HK-2 (cell line): ENCODE measurements around the gene COL27A1.
A peak's percentile ranks its signal among the peaks of the same experiment; 100 is the strongest.
"Not testable (repeated sequence)": the region's sequence is repeated elsewhere in the genome, so short reads cannot be mapped to it uniquely, and the experiment has no call there.

ENCODE experiments used
- DNase-seq: peaks from one replicate; pipeline ENCODE4 v3.0.0-alpha.2; 2018; ENCODE audit not compliant: unreplicated experiment

The COL27A1 gene

GRCh38 chr9:114324492-114324891 lies 169.2 kb downstream of the COL27A1 start:
- no peak for DNase-seq

GRCh38 chr9:114324965-114325364 lies 169.6 kb downstream of the COL27A1 start:
- not testable (repeated sequence) for DNase-seq

DNA sequence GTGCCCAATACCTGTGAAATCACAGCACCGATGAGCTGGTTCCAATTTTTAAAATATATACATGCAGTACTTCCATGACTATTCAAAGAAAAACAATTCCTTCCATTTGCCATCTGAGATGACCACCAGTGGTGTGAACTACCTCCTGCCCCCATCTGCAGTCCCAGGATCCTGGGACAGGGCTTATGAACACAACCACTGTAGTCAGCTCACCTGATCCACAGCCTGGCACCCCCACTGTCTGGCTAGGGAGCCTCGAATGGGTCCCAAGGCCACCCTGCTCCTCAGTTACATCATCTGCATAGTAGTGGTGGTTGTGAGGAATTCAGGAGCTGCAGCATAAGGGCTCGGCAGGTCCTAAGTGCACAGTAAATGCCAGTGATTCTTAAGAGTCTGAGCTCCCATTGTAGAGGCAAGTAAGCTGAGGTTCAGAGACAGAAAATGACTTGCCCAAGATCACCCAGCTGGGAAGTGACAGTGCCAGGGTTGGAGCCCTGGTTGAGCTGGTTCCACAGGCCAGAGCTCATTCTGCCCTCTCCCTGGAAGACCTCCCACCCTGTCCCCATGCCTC lies 170.4 kb downstream of the COL27A1 start:
- not testable (repeated sequence) for DNase-seq

- DNase-seq: no peak
Observed at GRCh38 chr9:114327749-114328148, 172.4 kb downstream of the COL27A1 start.

GRCh38 chr9:114328357-114328820 lies 173.1 kb downstream of the COL27A1 start:
- not testable (repeated sequence) for DNase-seq

- not testable (repeated sequence) for DNase-seq
Observed at GRCh38 chr9:114328937-114329624, 173.7 kb downstream of the COL27A1 start.

- DNase-seq: not testable (repeated sequence)
Observed at GRCh38 chr9:114329625-114330022, 174.3 kb downstream of the COL27A1 start, which contains the start of gene ORM2. Gene ORM2, plus strand, starts transcription at chr9:114329869. Its CDS starts 36 bp downstream, at chr9:114329905.

- DNase-seq: no peak
Observed at GRCh38 chr9:114330636-114331035, 175.3 kb downstream of the COL27A1 start.

- DNase-seq: not testable (repeated sequence)
Observed at GRCh38 chr9:114331229-114332195, 176.2 kb downstream of the COL27A1 start.

DNA sequence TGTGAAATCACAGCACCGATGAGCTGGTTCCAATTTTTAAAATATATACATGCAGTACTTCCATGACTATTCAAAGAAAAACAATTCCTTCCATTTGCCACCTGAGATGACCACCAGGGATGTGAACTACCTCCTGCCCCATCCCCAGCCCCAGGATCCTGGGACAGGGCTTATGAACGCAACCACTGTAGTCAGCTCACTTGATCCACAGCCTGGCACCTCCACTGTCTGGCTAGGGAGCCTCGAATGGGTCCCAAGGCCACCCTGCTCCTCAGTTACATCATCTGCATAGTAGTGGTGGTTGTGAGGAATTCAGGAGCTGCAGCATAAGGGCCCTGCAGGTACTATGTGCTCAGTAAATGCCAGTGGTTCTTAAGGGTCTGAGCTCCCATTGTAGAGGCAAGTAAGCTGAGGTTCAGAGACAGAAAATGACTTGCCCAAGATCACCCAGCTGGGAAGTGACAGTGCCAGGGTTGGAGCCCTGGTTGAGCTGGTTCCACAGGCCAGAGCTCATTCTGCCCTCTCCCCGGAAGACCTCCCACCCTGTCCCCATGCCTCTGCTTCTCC lies 177.2 kb downstream of the COL27A1 start:
- not testable (repeated sequence) for DNase-seq

GRCh38 chr9:114333718-114334117 lies 178.4 kb downstream of the COL27A1 start:
- DNase-seq: not testable (repeated sequence)

DNA sequence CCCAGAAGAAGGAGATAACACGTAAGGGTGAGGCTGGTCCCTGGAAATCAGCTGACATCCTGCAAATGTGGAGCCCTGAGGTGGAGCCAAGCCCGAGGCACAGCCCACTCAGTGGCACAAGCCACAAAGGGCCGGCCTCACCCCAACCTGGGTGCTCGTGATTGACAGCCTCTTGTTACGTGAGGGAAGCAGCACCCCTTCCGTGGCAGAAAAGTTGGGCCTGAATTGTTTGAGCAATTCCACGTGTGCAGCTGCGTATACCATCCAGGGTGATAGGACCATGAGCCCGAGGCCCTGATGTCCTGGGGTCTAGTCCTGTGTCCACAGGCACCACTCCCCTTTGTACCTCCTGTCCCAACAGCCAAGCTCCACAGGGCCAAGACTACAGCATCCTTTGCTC lies 179.2 kb downstream of the COL27A1 start:
- no peak for DNase-seq

DNA sequence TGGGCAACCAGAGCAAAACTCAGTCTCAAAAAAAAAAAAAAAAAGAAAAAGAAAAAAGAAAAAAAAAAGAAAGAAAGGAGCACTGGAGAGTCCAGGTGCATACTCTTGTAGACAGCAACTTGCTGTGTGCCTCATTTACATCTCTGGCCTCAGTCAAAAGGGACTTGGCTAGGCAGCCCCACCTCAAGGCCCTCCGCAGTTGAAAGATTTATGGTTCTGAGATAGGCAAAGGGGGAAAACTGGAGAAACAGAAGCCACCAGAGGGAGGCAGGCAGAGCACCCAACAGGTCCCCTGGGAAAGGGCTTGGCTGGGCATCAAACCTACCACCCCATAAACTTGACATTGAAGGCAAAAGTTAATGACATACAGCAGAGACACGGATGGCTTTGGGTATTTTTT lies 180.4 kb downstream of the COL27A1 start:
- no peak for DNase-seq

- DNase-seq: no peak
Observed at GRCh38 chr9:114336157-114336556, 180.8 kb downstream of the COL27A1 start.

DNA sequence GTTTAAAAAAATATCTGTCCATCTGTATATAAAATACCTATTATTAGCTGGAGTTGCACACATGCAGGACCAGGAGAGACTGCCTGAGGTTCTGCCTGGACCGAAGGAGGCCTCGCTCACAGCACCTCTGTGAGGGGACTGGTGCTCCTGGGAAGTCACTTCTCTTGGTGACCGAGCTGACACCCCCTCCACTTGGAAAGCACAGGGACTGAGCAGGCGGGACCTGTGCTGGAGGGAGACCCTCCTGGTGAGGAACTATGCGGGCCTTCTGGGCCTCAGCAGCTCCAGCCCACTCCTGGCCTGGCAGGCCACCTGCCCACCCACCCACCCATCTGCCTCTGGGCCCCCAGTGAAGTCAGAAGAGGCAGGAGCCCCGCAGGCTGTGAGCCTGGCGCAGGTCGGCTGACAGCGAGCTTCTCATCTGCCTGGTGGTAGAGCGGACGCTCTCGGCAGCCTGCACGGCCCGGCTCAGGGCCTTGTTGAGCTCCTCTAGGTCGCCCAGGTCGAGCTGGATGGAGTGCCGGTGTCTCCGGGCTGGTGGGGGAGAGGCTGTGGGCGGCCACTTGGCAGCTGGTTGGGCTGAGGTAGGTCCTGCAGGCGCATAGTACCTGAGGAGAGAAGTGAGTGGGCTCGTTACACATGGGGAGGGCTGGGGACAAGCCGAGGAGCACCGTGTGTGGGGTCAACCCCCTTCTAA lies 181.5 kb downstream of the COL27A1 start:
- DNase-seq: no peak

DNA sequence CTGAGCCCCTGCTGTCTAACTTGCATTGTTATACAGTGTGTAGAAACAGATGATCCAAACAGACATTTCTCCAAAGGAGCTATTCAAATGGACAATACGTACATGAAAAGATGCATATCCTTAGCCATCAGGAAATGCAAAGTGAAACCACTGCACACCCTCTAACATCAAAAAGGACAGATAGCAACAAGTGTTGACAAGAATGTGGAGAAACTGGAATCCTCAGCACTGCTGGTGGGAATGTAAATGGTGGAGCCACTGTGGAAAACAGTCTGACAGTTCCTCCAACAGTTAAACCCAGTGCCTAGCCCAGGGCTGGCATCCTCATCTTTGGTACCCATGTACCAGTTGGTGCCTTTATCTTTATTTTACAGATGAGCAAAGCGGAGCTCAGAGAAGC lies 182.8 kb downstream of the COL27A1 start:
- DNase-seq: no peak

DNA sequence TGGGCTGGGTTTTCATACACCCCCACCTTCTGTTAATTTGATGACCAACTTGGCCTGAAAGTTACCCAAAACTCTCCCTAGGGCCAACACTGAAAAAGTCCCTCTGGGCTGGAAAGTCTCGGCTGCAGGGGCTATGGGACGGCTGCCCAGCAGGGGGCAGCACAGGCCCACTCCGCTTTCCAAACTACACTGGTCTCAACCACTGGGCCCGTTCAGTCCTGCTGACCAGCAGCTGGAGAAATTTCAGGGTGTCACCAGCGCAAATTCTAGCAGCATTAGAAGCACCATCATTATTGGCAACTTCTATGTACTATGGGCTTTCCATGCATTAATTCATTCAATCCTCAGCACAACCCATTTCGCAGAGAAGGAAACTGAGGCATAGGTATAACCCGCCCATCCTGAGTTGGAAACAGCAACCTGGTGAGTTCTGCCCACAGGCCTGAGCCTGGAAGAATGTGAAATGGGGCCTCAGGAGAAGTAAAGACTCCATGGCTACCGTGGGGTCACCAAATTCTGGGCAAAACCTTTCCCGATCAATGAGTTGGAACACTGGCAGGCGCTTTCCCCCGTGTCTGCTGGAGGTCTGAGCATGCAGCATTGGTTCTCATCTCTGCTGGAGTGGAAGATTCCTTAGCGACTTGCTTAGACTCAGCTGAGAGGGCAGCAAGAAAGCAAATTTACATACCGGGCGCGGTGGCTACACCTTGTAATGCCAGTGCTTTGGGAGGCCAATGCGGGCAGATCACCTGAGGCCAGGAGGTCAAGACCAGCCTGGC lies 184.0 kb downstream of the COL27A1 start:
- peak; percentile 65 for DNase-seq

DNA sequence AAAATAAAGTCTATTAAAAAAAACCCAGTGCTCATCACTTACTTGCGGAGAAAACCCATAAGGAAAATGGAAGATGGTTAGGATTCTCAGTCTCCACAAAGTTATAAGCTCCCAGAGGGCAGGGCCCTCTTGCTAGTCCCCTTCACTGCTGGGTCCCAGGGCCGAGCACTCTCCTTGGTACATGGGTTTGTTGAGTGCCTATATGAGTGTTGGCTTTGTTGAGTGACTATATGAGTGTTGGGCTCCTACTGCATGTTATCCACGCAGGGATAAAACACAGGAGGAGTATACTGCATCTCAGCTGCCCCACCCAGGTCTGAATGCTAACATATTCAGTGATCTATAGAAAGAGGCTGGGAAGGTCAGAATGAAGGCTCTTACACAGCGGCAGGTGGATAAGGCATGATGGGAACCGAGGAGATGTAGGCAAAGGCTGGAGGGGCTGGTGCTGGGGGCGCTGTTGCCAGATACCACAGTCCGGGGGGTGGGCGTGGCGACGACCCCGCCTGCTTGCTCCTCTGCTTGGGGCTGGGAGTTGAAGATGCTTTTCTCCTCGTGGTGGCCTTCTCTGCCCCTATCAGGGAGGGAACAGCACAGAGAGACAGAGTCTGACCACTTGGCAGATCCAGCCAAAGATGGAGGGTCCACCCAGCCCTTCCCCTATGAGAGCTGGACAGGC lies 186.0 kb downstream of the COL27A1 start:
- DNase-seq: no peak

GRCh38 chr9:114341991-114342390 lies 186.7 kb downstream of the COL27A1 start:
- no peak for DNase-seq
